HepG2 (cell line): ENCODE results near the gene DLG4. TPM values are rescaled to one million over a fixed set of nuclear protein-coding genes. Genes with fewer than 3 reads are reported as not detected.

Experiments
- ADNP ChIP-seq: sonication (generic); formaldehyde crosslinking; IDR thresholded peaks from 2 replicates; pipeline ENCODE4 v1.4.0; 2020; ENCODE audit warnings: missing genetic modification reagents
- ARHGAP35 ChIP-seq: sonication (generic); formaldehyde crosslinking; IDR thresholded peaks from 2 replicates; pipeline ENCODE4 v1.9.0; 2022; ENCODE audit warnings: mild to moderate bottlenecking, inconsistent platforms, moderate library complexity, missing genetic modification reagents, borderline replicate concordance
- ARNT2 ChIP-seq: sonication (generic); formaldehyde crosslinking; IDR thresholded peaks from 2 replicates; pipeline ENCODE4 v1.8.0; 2022; ENCODE audit warnings: mild to moderate bottlenecking, low read depth, missing genetic modification reagents, moderate library complexity
- CEBPZ ChIP-seq: IDR thresholded peaks from 2 replicates; pipeline ENCODE4 v1.6.1; 2012; ENCODE audit warnings: low read length, improper control_type of control experiment
- ELK4 ChIP-seq: sonication (generic); formaldehyde crosslinking; IDR thresholded peaks from 2 replicates; pipeline ENCODE4 v1.9.0; 2021; ENCODE audit warnings: missing genetic modification reagents, borderline replicate concordance
- FOXM1 ChIP-seq: sonication (generic); formaldehyde crosslinking; IDR thresholded peaks from 2 replicates; pipeline ENCODE4 v1.5.0; 2020; ENCODE audit warnings: missing genetic modification reagents
- HMG20A ChIP-seq: IDR thresholded peaks from 2 replicates; pipeline ENCODE4 v1.6.1; 2016; ENCODE audit warnings: borderline replicate concordance
- IKZF1 ChIP-seq: fragments of 450-650 bp; IDR thresholded peaks from 2 replicates; pipeline ENCODE4 v1.7.1; 2016
- KDM5B ChIP-seq: sonication (generic); formaldehyde crosslinking; IDR thresholded peaks from 2 replicates; pipeline ENCODE4 v1.4.0; 2020; ENCODE audit warnings: missing genetic modification reagents, mild to moderate bottlenecking, borderline replicate concordance
- KLF15 ChIP-seq: sonication (generic); formaldehyde crosslinking; IDR thresholded peaks from 2 replicates; pipeline ENCODE4 v1.8.1; 2023; ENCODE audit warnings: borderline replicate concordance, mild to moderate bottlenecking, inconsistent platforms, missing genetic modification reagents, mixed read lengths
- MEF2D ChIP-seq: sonication (generic); formaldehyde crosslinking; IDR thresholded peaks from 2 replicates; pipeline ENCODE4 v1.5.1; 2020; ENCODE audit warnings: mild to moderate bottlenecking, missing genetic modification reagents
- PRPF4 ChIP-seq: fragments of 200-400 bp; formaldehyde crosslinking; IDR thresholded peaks from 2 replicates; pipeline ENCODE4 v1.6.1; 2016; ENCODE audit warnings: low read length, low read depth; ENCODE audit not compliant: poor library complexity, severe bottlenecking
- SAFB2 ChIP-seq: sonication (generic); formaldehyde crosslinking; IDR thresholded peaks from 2 replicates; pipeline ENCODE4 v1.5.1; 2020; ENCODE audit warnings: missing genetic modification reagents, low read depth, mild to moderate bottlenecking, borderline replicate concordance
- TRIM24 ChIP-seq: sonication (generic); formaldehyde crosslinking; IDR thresholded peaks from 2 replicates; pipeline ENCODE4 v1.8.0; 2022; ENCODE audit warnings: mild to moderate bottlenecking, missing genetic modification reagents
- ZNF317 ChIP-seq: sonication (generic); formaldehyde crosslinking; IDR thresholded peaks from 2 replicates; pipeline ENCODE4 v1.5.0; 2020; ENCODE audit warnings: mild to moderate bottlenecking, missing genetic modification reagents
- ZNF430 ChIP-seq: sonication (generic); formaldehyde crosslinking; IDR thresholded peaks from 2 replicates; pipeline ENCODE4 v1.9.0; 2021; ENCODE audit warnings: mild to moderate bottlenecking, missing genetic modification reagents
- ZNF451 ChIP-seq: sonication (generic); formaldehyde crosslinking; IDR thresholded peaks from 2 replicates; pipeline ENCODE4 v1.5.0; 2020; ENCODE audit warnings: mild to moderate bottlenecking, missing genetic modification reagents
- ZNF530 ChIP-seq: sonication (generic); formaldehyde crosslinking; IDR thresholded peaks from 2 replicates; pipeline ENCODE4 v1.5.0; 2020; ENCODE audit warnings: low read depth, mild to moderate bottlenecking, missing genetic modification reagents
- ZSCAN30 ChIP-seq: sonication (generic); formaldehyde crosslinking; IDR thresholded peaks from 2 replicates; pipeline ENCODE4 v1.5.0; 2020; ENCODE audit warnings: mild to moderate bottlenecking, missing genetic modification reagents
- polyA plus RNA-seq, 8 experiments: library from polyadenylated mRNA; depleted of rRNA in 3 of 8; stranded (reverse) in 7 of 8; unstranded in 1 of 8; fragments of >200 nt; fragmentation: Illumina TruSeq in 4 of 8; extraction: Trizol in 4 of 8; gene quantifications; 2 replicates each; pipeline versions ENCODE4 v1.2.1 to v1.2.3, GENCODE V29; 2011 to 2016; ENCODE audit warnings: low read depth in 4 of 8, missing spikeins in 1 of 8, mixed read lengths in 1 of 8; ENCODE audit not compliant: insufficient read depth in 1 of 8
- total RNA-seq, 5 experiments: library from RNA; depleted of rRNA; stranded (reverse); fragments of >200 nt; fragmentation: Illumina TruSeq; extraction: Trizol; gene quantifications; 2 replicates each; pipeline ENCODE4 v1.2.3, GENCODE V29; 2016; ENCODE audit warnings: low read depth in 1 of 5
- TF ChIP-seq, protein P1 (sequence below): sonication (generic); formaldehyde crosslinking; IDR thresholded peaks from 2 replicates; pipeline ENCODE4 v1.4.0; 2020; ENCODE audit warnings: mild to moderate bottlenecking, missing genetic modification reagents
- TF ChIP-seq, protein P2 (sequence below): sonication (generic); formaldehyde crosslinking; IDR thresholded peaks from 2 replicates; pipeline ENCODE4 v1.8.0; 2022; ENCODE audit warnings: missing genetic modification reagents, low read depth, mild to moderate bottlenecking, borderline replicate concordance
- TF ChIP-seq, protein P3 (sequence below): sonication (generic); formaldehyde crosslinking; IDR thresholded peaks from 2 replicates; pipeline ENCODE4 v1.4.0; 2020; ENCODE audit warnings: mild to moderate bottlenecking, low read depth, missing genetic modification reagents

The DLG4 gene
- total and polyA plus RNA-seq, 2 of the 13 experiments (the other 11 are each of a cell fraction or from before 2014, with no cell fraction given): 0.71 to 4.3 TPM

- no peak for TF ChIP-seq CEBPZ
- TF ChIP-seq, protein P1, sequence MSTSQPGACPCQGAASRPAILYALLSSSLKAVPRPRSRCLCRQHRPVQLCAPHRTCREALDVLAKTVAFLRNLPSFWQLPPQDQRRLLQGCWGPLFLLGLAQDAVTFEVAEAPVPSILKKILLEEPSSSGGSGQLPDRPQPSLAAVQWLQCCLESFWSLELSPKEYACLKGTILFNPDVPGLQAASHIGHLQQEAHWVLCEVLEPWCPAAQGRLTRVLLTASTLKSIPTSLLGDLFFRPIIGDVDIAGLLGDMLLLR (CRISPR knock-in tag): peak; percentile 54
- peak; percentile 85 for TF ChIP-seq MEF2D (CRISPR knock-in tag)
- TF ChIP-seq ARNT2 (CRISPR knock-in tag): peak; percentile 73; the same call in 1 of the 2 replicates
- no peak for TF ChIP-seq FOXM1 (CRISPR knock-in tag)
- no peak for TF ChIP-seq ELK4 (CRISPR knock-in tag)
- TF ChIP-seq IKZF1: no peak
- 0 out of 2 replicates have a peak, but pooled peaks have one; percentile 53 for TF ChIP-seq ARHGAP35 (CRISPR knock-in tag)
- TF ChIP-seq, protein P2, sequence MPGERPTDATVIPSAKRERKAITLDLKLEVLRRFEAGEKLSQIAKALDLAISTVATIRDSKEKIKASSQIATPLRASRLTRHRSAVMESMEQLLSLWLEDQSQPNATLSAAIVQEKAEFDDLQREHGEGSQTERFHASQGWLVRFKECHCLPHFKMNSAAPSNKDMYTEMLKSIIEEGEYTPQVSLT (CRISPR knock-in tag): no peak
- TF ChIP-seq TRIM24: no peak
- TF ChIP-seq, protein P3, sequence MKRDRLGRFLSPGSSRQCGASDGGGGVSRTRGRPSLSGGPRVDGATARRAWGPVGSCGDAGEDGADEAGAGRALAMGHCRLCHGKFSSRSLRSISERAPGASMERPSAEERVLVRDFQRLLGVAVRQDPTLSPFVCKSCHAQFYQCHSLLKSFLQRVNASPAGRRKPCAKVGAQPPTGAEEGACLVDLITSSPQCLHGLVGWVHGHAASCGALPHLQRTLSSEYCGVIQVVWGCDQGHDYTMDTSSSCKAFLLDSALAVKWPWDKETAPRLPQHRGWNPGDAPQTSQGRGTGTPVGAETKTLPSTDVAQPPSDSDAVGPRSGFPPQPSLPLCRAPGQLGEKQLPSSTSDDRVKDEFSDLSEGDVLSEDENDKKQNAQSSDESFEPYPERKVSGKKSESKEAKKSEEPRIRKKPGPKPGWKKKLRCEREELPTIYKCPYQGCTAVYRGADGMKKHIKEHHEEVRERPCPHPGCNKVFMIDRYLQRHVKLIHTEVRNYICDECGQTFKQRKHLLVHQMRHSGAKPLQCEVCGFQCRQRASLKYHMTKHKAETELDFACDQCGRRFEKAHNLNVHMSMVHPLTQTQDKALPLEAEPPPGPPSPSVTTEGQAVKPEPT (CRISPR knock-in tag): no peak
- peak; percentile 75 for TF ChIP-seq ZNF317 (CRISPR knock-in tag)
- TF ChIP-seq KDM5B (CRISPR knock-in tag): peak; percentile 73
- no peak; the same call in 1 of the 2 replicates for TF ChIP-seq SAFB2 (CRISPR knock-in tag)
- TF ChIP-seq HMG20A (CRISPR knock-in tag): no peak
- no peak for TF ChIP-seq ZNF530 (CRISPR knock-in tag)
- peak; percentile 79; the same call in 1 of the 2 replicates for TF ChIP-seq ZNF430 (CRISPR knock-in tag)
- no peak for TF ChIP-seq ZSCAN30 (CRISPR knock-in tag)
- TF ChIP-seq KLF15: 0 out of 2 replicates have a peak, but pooled peaks have one; percentile 62
- TF ChIP-seq ZNF451 (CRISPR knock-in tag): no peak
- TF ChIP-seq ADNP (CRISPR knock-in tag): no peak
- no peak for TF ChIP-seq PRPF4
These were observed 32.8 kb upstream of the DLG4 start, which contains the start of gene ELP5 (continued) for GRCh38 chr17:7252176-7253043.
